LNCAP (cell line): ENCODE data around the gene GRK2.

Experiments
- TF ChIP-seq, protein P1 (sequence below): fragments of 450-650 bp; IDR thresholded peaks from 2 replicates; pipeline ENCODE4 v1.5.1; 2017; ENCODE audit warnings: mild to moderate bottlenecking

Gene GRK2

DNA sequence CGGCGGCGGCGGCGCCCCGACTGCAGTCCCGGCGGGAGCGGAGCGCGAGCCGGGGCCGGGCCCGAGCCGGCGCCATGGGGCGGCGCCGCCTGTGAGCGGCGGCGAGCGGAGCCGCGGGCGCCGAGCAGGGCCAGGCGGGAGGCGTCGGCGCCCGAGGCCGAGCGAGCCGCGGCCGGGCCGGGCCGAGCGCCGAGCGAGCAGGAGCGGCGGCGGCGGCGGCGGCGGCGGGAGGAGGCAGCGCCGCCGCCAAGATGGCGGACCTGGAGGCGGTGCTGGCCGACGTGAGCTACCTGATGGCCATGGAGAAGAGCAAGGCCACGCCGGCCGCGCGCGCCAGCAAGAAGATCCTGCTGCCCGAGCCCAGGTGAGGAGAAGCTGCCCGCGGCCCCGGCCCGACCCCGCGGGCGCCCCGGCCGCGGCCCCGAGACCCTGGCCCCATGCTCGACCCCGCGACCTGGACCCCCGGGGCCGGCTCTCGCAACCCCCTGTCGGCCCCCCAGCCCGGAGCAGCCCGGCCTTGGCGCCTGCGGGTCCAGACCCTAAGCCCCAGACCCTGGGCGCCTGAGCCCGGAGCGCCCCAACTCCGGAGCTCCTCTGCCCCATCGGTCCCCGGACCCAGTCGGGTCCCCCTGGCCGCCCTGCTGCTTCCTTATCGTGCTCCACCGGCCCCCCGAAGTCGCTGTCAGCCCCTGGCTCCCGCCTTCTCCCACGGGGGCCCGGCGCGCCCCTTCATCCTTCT lies at the start of gene GRK2:
TSS of gene GRK2 (plus strand) at position 25 of the 739 bp plus-strand sequence. CDS start at position 252, 227 bp downstream.
- TF ChIP-seq, protein P1, sequence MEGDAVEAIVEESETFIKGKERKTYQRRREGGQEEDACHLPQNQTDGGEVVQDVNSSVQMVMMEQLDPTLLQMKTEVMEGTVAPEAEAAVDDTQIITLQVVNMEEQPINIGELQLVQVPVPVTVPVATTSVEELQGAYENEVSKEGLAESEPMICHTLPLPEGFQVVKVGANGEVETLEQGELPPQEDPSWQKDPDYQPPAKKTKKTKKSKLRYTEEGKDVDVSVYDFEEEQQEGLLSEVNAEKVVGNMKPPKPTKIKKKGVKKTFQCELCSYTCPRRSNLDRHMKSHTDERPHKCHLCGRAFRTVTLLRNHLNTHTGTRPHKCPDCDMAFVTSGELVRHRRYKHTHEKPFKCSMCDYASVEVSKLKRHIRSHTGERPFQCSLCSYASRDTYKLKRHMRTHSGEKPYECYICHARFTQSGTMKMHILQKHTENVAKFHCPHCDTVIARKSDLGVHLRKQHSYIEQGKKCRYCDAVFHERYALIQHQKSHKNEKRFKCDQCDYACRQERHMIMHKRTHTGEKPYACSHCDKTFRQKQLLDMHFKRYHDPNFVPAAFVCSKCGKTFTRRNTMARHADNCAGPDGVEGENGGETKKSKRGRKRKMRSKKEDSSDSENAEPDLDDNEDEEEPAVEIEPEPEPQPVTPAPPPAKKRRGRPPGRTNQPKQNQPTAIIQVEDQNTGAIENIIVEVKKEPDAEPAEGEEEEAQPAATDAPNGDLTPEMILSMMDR = no peak

- TF ChIP-seq, protein P1 = no peak
Measured at GRCh38 chr11:67227726-67228125, 38.5 kb upstream of the GRK2 start.

- TF ChIP-seq, protein P1 = no peak
Measured at GRCh38 chr11:67230406-67230805, 35.9 kb upstream of the GRK2 start.

DNA sequence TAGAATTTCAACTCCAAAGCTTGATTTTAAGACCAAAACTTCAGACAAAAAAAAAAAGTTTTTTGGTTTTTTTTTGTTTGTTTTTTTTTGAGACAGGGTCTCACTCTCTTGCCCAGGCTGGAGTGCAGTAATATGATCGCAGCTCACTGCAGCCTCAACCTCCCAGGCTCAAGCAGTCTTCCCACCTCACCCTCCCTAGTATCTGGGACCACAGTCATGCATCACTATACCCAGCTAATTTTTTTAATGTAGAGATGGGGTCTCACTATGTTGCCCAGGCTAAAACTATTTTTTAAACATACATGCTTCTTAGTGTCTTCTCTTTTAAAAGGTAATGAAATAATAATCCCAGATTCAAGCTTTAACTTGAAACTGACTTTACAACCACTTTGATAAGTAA lies 35.4 kb upstream of the GRK2 start:
- TF ChIP-seq, protein P1 = no peak

GRCh38 chr11:67233584-67234190 lies 32.6 kb upstream of the GRK2 start:
- TF ChIP-seq, protein P1 = no peak

- TF ChIP-seq, protein P1 = no peak
Measured at GRCh38 chr11:67237574-67237973, 28.7 kb upstream of the GRK2 start.

DNA sequence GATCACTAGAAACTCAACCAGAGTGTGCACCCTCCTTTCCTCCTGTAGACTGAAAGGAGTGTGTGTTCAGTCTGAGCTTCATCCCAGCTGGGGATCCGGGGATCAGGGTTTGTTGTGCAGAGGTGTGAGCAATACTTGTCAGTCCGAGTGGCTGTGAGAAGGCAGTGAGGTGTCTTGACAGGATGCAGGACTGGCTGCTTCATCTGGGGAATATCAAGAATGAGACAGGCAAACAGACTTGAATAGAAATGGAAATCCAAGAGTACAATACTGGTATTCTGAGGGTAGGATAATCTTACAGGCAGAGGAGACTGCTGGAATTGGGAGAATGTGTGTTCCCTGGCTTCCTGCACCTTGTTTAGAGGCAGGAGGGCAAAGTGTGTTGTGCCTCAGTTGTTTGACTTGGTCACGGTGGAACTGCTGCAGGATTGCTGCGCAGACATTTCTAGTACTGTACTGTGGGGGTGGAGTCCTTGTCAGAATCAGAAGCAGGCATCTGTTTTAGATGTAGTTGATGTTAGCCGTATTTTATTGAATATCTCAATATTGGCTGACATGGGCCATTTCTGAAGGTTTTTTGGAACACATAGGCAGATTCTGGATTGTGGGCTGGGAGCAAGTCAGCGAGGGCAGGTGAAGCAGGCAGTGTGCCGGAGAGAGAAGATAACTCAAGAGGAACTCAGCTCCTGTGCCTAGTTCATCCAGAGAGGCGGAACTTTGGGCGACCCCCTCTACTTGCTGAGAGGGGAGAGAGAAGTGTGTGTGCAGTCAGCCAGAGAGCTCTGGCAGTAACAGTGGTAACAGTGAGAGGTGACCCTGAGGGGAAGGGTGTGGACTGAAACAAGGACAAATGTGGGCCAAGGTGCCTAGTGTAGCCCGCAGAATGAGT lies 27.1 kb upstream of the GRK2 start:
- TF ChIP-seq, protein P1 = no peak
